Muscle of arm (tissue), 12 donors: ENCODE data around the gene FOXP4. TPM values are rescaled to one million over a fixed set of nuclear protein-coding genes. Genes with fewer than 3 reads are reported as not detected.

Source experiments
- DNase-seq: peaks from one replicate; pipeline ENCODE4 v3.0.0-alpha.2; 2013
- polyA plus RNA-seq, 12 donors: library from polyadenylated mRNA; unstranded; fragments of 120-200 nt; gene quantifications; one replicate each; pipeline ENCODE4 v1.2.1, GENCODE V29; 2013; ENCODE audit not compliant: insufficient read length in 12 of 12

The FOXP4 gene
- polyA plus RNA-seq, 12 donors, result 9.1 to 30.8 (median 12.4) TPM; not detected in 1

- no peak for DNase-seq
Observed at GRCh38 chr6:41545247-41545702, 906 bp upstream of the FOXP4 start.

DNA sequence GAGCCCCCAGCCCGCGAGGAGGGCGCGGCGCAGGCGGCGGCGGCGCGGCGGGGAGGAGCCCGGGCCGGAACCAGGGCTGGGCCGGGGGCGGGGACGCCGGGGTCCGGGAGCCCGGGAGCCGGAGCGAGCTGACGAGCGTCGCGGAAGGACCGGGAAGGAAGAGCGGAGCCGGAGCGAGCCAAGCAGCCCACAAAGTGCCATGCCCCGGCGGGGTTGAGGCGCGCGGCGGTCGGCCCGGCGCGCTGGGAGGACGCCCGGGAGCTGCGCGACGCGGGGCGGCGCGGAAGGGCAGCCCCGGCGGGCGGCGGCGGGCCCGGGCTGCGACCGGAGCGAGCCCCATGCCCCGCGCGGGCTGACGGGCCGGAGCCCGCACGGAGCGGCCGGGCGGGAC lies 289 bp downstream of the FOXP4 start:
- DNase-seq, result no peak

DNA sequence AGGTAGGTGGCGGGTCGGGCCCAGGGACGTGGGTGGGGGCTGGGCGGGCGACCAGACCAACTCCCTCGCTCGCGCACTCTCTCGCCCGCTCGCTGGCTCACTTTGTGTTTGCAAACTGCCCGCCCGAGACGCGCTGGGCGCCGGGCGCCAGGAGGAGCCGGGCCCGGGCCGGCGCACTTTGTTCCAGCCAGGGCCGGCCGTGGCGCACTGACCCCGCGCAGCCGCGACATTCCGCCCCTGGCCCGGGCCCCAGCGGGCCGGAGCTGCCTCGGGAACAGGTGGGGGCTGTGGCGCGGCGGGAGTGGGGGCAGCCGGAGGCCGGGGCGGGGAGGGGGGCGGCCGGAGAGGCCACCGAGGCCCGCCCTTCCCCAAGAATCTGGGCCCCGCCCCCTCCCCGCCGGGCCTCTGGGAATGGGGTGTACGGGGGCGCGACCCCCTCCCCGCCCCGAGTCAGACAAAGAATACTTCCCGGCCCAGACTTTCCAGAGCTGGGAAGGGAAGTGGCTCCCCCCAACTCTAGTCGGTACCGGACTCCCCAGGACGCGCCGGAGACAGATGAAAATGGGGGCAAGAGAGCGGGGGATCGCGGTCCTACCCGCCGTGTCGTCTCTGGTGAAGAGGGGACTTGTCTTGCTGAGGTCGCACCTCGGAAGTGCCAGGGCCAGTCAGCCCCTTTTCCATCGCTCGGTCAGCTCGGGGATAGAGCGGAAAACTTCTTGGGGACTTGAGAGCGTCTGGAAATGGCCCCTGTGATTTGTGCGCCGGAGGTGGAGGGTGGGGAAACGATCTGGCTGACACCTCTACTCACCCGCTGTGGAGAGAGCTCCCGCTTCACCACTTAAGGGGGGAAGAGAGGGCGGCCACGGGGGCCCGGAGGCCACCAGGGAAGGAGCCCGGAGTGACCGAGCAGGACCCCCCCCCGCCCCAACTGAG lies 951 bp downstream of the FOXP4 start:
- DNase-seq, result no peak

DNA sequence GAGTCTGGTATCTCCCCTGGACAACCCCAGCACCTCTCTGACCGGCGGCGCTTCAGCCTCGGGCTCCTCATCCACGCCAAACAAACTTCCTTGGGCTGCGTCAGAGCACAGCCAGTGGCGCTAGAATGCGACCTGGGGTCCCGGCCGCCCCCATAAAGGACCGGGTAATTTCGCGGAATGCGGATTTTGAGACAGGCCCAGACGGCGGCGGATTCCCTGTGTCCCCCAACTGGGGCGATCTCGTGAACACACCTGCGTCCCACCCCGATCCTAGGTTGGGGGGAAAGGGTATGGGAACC lies 1.6 kb downstream of the FOXP4 start:
- no peak for DNase-seq

- DNase-seq, result no peak
Observed at GRCh38 chr6:41548098-41548840, 2.1 kb downstream of the FOXP4 start.

GRCh38 chr6:41548841-41549642 lies 2.9 kb downstream of the FOXP4 start:
- no peak for DNase-seq

DNA sequence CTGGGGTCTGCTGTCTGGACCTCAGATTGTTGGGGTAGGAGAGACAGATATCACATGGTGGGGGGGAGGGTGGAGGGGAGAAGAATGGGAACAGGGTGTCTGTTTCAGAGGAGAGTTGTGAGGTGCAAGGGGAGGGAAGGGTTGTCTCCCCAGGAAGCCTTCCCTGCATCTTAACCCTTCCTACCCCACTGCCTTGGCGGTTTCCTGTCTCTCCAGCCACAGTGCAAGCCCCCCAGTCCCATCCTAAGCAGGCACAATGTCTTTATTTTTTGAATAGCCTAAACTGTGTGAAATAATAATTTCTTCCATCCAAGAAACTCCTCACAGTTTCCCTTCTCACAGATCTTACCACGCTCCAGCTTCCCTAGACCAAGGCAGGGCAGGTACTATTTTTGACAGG lies 3.5 kb downstream of the FOXP4 start:
- DNase-seq, result no peak

DNA sequence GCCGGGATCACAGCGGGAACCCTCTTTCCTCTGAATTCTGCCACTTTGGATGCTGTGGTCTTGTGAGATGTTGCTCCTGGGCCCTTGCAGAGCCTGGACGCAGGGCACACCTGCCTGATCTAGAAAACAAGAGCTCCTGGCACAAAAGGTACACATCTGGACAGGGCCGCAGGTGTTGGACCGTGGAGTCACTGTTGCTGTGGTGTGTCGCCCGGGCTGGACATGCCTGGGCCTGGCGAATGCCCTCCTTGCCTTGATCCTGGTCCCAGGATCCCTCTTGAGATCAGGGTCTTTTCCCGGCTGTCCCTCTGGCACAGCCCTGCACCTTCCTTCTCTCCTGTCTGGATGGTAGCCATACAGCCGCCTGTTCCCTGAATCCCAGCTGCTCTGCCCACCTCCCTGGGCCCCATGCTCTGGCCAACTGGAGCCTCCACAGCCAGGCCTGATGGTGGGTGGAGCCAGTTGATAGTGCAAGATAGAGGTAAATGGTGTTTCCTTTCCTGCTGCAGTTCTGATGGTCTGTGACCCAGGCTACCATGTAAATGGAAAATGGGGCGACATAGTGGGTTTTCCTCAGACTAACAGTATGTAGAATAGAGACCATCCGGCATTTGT lies 5.0 kb downstream of the FOXP4 start:
- no peak for DNase-seq

DNA sequence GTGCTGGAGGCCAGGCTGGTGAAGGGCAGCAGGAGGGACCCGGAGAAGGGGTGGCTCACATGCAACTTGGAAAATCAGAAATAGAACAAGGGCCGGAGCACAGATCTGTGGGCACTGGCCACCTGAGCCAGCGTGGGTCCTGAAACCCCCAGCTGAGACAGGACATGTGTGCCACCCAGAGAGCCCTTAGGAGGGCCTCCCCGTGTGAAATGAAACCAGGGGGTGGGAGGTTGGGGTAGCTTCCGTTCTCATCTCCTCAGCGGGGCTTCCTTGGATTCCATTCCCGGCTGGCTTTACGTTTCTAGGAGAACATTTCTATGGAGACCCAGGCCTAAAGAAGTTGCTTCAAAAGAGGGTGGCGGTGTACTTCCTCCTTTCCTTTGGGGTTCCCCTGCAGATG lies 5.7 kb downstream of the FOXP4 start:
- no peak for DNase-seq

- no peak for DNase-seq
Observed at GRCh38 chr6:41552723-41553122, 6.5 kb downstream of the FOXP4 start.

DNA sequence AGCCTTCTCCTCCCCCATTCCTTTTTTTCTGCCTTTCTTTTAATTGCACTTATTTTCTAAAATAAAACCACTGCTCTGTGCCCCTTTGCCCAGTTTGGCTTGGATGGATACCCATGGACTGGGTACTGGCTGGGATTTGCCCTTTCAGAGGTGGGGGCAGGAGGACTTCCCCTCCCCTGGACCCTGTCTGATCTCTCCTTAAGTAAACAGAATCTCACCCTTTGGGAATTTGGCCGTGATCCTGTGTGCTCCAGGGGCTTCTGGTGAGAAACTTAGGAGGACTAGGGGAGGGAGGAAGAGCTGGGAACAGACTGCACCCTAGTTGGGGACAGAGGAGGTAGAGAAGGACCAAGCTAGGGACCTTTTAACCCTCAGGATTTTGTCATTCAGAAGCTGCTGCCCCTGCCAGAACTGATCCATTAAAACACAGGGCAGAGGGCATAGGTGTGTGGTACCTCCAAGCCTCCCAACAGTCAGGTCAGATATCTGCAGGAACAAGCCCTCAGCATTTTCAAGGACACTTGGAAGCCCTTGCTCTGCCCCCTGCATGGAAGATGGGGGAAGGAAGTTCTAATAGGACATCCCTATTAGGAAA lies 7.3 kb downstream of the FOXP4 start:
- no peak for DNase-seq

DNA sequence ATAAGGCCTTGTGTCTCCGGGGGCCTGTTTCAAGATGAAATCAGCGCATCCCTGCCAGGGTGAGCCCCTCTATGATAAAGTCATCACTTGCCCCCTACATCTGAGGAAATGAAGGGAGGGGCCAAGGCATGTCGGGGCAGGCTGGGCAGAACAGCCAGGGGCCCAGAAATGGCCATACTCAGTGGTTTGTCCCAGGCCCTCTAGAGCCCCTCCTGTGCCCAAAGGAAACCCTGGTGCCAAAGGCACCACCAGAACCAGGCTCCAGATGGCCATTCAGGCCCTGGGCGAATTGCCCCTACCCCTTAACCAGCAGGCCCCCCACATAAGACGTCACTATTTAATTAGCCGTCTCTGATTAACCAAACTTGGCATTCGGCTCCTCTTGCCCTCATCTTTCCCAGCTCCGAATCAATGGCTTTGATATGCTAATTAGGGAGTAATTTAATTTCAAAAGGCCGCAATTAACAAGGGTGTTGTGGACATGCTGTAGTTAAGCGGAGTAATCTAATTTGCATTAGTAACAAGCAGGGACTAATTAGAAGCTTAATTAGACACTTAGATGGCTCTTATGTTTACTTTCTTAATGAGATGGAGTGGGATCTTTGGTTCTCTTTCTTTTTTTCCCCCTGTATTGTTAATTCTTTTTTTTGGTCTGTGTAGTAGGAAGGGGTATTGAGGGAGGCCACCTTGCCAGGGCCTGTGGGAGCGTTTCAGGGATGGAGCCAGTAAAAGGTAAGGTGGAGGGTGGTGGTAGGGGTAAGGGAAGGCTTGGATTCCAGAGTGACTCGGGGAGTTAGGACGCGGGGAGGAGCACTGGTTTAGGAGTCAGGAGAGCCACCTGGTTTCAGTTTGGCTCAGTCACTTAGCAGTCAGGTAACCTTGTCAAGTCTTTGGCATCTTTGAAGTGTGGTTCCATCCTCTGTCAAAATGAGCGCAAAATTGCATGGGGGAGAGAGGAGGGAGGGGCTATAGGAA lies 9.4 kb downstream of the FOXP4 start:
- no peak for DNase-seq

GRCh38 chr6:41557335-41557734 lies 11.2 kb downstream of the FOXP4 start:
- DNase-seq, result no peak

DNA sequence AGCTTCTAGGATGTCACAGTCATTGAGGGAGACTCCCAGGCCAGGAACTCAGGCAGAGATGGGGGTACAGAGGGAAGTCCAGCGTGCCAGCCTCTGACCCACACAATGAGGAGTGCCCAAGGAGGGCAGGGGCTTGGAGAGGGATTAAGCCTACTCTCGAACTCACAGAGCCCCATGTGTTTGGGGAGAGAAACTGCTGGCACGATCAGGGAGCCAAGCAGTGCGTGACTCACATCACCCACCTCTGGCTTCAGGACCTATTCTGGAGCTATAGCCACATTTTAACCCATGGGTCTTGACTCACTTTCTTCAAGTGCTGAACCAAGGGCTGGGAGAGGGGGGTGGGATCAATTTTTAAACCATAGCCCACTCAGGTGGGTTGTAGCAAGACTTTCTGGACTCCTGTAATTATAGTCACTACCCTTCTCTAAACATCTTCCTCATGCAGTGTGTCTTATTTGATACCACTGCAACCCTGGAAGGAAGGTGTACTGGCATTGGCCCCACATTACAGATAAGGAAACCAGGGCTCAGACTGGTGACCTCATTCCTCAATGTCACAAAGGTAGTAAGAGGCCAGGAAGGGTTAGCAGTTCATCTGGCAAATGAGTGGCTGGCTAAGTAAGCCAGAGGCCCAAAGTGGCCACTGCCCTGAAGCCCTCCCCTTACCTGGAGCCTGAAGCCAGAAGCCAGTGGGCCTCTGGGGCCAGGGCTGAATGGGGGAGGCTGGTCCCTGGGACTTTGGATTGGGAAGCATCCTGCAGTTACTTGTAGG lies 12.0 kb downstream of the FOXP4 start:
- DNase-seq, result no peak

DNA sequence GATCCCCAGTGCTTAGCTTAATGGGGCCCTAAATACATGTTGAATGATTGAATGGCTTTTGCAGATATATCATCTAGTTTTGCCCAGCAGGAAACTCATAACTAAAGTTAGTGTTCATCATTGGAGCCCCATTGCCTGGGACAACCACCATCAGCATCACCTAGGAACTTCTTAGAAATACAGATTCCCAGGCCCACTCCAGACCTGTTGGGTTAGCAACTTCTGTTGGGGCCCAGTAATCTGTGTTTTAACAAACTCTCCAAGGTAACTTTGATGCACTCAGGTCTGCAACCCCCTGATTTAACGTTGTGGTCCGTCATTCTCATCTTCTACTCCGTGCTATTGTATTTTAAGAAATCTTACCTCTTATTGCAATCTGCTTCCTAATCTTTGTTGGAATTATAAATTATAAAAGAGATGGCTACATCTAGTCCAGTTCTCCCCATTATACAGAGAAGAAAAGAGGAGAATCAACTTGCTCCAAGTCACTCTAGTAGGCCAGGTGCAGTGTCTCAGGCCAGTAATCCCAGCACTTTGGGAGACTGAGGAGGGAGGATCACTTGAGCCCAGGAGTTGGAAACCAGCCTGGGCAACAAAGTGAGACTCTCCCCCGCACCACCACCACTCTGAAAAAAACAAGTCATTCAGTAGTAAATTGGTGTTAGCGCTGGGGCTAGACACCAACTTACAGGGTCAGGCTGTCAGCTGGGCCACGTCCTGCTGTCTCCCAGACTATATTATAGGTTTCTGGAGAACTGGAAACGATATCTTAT lies 13.7 kb downstream of the FOXP4 start:
- no peak for DNase-seq

- DNase-seq, result no peak
Observed at GRCh38 chr6:41560431-41561192, 14.4 kb downstream of the FOXP4 start.

- DNase-seq, result no peak
Observed at GRCh38 chr6:41561416-41561815, 15.2 kb downstream of the FOXP4 start.
